Measurements from ENCODE around the gene XDH. TPM values are rescaled to one million over a fixed set of nuclear protein-coding genes. Genes with fewer than 3 reads are reported as not detected.

Gene XDH
- polyA plus RNA-seq, 1 donor from 2014 or later = not detected

DNA sequence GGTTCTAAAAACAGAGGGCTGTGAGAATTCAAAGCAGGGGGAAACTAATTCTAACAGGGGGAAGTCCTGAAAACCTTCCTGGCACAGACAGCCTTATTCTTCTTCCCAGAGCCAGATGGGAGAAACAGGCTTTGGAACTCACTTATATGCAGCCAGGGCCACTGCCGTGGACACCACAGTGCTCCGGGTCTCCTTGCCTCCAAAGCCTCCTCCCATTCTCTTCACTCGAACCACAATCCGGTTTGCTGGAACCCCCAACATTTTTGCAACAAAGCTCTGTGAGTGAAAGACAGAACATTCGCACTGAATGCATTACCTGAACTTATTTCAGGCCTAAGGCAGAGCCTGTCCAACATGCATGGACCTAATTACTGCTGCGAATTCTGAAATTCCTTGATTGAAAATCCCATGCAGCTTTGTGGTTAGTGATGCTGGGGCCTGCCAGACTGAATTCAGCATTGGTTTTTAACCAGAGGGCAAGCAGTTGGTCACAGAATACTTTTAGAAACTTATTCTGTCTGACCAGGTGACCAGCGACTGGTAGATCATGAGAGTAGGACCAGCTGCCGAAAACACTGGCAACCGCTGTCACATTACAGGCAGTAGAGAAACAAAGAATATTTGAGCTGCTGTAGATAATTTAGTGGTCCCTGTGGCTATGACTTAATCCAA is 48.6 kb downstream of the XDH start:
- H3K36me3 Mint-ChIP-seq = no peaks in the 10 kb centered on the region
- peaks cover 3% of the 10 kb centered on the region for H3K27me3 Mint-ChIP-seq
- no peaks in the 10 kb centered on the region for H3K4me1 Mint-ChIP-seq
- H3K27ac Mint-ChIP-seq = no peak overlapping the region
- no peak overlapping the region for H3K4me3 Mint-ChIP-seq
- no peaks in the 10 kb centered on the region for H3K9me3 Mint-ChIP-seq

DNA sequence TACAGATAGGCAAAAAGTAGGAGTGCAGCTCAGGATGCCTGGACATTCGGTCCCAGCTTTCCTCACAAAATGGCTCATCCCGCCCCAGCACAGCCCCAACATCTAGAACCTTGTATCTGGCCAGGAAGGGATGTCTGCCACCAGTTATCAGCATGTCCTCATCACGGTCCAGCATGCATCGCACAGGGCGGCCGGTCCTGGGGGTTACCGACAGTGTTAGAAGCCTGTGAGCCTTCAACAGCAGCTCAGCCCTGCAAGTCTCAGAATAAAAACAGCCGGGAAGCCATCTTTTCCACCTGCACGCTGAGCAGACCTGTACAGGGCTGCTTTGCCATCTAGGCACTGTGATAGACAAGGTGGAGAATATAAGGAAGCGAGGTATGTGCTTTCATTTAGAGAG is 49.2 kb downstream of the XDH start:
- no peaks in the 10 kb centered on the region for H3K4me1 Mint-ChIP-seq
- no peaks in the 10 kb centered on the region for H3K9me3 Mint-ChIP-seq
- no peak overlapping the region for H3K4me3 Mint-ChIP-seq
- no peaks in the 10 kb centered on the region for H3K36me3 Mint-ChIP-seq
- no peak overlapping the region for H3K27ac Mint-ChIP-seq
- H3K27me3 Mint-ChIP-seq = peaks cover 3% of the 10 kb centered on the region

DNA sequence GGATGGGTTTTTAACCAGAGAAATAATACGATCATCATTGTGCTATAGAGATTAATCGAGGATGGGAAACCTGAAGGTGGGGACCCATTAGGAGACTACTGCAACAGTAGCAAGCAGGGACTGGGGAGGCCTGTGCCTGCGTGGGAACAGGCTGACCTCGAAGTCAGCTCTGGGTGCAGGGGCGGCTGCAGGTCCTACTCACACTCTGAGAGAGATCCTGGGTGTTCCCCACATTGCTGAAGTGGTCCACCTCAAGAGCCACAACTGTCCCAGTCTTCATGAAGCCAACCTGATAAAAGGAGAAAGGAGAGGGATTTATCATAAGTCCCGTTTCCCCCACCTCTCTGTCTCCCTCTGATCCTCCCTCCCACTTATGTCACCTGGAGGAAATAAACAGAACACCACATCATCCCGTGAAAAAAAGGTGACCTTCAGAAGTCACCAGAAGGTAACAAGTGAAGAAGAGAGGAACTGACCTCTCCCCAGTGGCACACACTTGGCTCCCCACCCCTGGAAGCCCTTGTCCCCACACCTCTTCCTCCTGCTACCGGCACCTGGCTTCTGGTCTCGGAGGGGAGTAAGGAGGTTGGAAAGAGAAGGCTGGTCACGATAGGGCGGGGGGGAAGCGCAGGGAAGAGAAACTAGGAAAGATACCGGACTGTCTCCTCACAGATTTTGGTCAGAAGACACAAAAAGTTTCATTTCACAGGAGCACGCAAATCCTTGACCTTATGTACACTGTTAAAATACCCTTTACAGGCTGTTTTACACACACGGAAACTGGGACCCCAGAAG is 50.4 kb downstream of the XDH start:
- no peaks in the 10 kb centered on the region for H3K36me3 Mint-ChIP-seq
- peaks cover 3% of the 10 kb centered on the region for H3K27me3 Mint-ChIP-seq
- no peak overlapping the region for H3K4me3 Mint-ChIP-seq
- H3K4me1 Mint-ChIP-seq = no peaks in the 10 kb centered on the region
- no peaks in the 10 kb centered on the region for H3K9me3 Mint-ChIP-seq
- no peak overlapping the region for H3K27ac Mint-ChIP-seq

DNA sequence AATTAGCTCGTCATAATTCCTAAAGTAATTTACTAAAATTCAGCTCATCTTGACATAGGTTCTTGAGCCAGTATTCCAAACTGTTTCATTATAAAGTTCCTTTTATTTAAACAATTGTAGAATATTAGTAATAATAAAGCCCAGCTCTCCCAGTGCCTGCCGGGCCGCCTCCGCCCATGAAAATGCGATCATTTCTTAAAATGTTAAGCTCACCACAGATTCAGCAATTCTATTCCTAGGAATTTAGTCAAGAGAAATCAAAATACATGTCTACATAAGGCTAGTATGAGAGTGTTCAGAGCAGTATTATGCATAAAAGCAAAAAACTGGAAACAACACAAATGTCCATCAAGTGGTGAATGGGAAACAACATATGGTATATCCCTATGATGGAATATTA is 52.0 kb downstream of the XDH start:
- Mint-ChIP-seq H3K9me3 (no peaks in the 10 kb centered on the region), H3K27me3 (peaks cover 5% of the 10 kb centered on the region), H3K27ac (no peak overlapping the region), H3K4me3 (no peak overlapping the region), H3K4me1 (no peaks in the 10 kb centered on the region), H3K36me3 (no peaks in the 10 kb centered on the region)

DNA sequence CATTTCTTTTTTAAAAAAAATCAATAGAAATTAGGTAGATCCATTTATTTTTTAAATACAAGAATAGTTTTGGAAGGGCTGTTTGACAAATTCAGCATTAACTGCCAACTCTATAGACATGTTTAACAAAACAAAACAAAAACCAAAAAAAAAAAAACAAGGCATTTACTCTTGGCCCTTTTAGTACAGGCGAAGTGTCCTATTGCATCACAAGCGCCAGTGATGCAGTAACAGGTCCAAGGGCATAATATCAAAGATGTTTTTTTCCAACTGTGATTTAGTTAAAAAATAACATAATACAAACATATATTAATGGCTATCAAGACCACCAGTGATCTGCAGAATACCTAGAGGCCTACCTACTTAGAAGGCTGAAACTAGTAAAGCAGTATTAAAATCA is 55.3 kb downstream of the XDH start:
- Mint-ChIP-seq H3K27ac (no peak overlapping the region), H3K9me3 (peaks cover 0 to 8% (median 2%) of the 10 kb centered on the region in 3 donors), H3K27me3 (peaks cover 21% of the 10 kb centered on the region), H3K4me3 (no peak overlapping the region), H3K36me3 (no peaks in the 10 kb centered on the region), H3K4me1 (no peaks in the 10 kb centered on the region)

DNA sequence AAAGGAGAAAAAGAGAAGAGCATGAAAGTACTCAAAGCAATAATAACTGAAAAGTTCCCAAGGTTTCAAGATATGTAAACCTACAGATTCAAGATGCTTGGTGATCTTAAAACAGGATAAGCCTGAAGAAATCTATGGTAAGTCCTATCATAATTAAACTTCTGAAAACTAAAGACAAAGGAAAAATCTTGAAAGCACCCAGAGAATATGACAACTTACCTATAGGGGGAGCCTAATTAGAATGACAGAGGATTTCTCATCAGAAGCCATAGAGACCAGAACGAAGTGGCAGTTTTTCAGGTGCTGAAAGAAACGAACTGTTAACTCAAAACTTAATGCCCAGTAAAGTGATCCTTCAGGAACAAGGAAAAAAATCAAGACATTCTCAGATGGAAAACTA is 59.7 kb downstream of the XDH start:
- H3K4me1 Mint-ChIP-seq = no peaks in the 10 kb centered on the region

DNA sequence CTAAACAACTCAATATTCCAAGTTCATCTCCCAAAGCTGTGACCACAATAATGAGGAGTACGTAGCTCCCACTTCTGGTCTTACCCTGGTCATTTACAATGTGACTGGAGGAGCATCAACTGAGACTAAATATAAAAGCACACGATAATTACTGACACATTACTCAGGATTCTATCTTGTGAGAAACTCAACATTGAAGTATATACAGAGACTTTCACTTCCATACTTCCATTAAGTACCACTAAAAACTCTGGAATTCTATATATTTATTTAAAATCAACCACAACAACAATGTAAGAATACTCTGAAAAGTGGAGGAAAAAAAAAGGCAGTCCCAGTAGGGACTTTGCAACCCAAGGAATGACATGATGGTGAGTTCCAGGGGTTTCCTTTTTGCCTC is 61.4 kb downstream of the XDH start:
- no peak overlapping the region for H3K27ac Mint-ChIP-seq
- no peaks in the 10 kb centered on the region for H3K4me1 Mint-ChIP-seq
- H3K27me3 Mint-ChIP-seq = peaks cover 41% of the 10 kb centered on the region
- H3K36me3 Mint-ChIP-seq = peaks cover 4% of the 10 kb centered on the region
- peaks cover 0 to 8% (median 2%) of the 10 kb centered on the region in 3 donors for H3K9me3 Mint-ChIP-seq
- no peak overlapping the region for H3K4me3 Mint-ChIP-seq

More for the DNA sequence above, 59.7 kb downstream of the XDH start:
- Mint-ChIP-seq H3K27ac (no peak overlapping the region), H3K4me3 (no peak overlapping the region), H3K9me3 (peaks cover 0 to 8% (median 2%) of the 10 kb centered on the region in 3 donors), H3K27me3 (peaks cover 41% of the 10 kb centered on the region), H3K36me3 (peaks cover 4% of the 10 kb centered on the region)

DNA sequence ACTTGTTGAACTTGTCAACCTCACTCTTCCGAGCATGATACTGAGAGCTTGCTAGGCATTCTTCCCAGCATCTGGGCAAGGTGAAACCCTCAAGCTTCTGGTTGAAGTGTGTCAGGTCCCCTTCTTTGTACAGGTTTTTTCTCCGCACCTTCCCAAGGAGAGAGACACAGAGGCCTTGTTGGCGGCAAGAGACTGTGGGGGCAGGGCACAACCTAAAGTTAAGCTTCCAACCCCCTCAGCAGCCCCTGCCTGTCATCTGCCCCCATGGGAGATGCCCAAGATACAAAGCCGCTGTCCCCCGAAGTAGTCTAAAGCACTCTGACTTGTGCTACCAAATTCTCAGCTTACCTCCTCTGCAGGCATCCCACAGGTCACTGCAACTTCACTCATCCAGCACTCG is 64.9 kb downstream of the XDH start:
- peaks cover 0 to 3% (median 0%) of the 10 kb centered on the region in 3 donors for H3K9me3 Mint-ChIP-seq
- H3K27me3 Mint-ChIP-seq = peaks cover 38% of the 10 kb centered on the region

DNA sequence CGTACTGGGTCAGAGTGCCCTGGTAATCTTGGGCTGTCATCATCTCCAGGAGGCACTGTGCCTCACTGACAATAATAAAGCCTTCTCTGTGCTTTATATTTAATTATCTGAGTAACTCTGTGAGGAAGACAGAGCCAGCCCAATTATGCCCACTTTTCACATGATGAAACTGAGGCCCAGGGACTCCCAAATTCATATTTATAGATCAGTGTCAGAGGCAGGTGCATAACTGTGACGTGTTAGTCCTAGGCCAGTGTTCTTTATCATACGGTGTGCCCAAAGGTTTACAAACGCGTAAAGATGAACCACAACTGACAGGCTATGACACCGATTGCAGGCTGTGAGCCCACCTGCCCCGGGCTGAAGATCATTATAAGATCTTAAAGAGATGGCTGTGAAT is 65.4 kb downstream of the XDH start:
- no peak overlapping the region for H3K4me3 Mint-ChIP-seq
- H3K36me3 Mint-ChIP-seq = peaks cover 4% of the 10 kb centered on the region
- no peaks in the 10 kb centered on the region for H3K9me3 Mint-ChIP-seq
- peaks cover 33% of the 10 kb centered on the region for H3K27me3 Mint-ChIP-seq
- no peak overlapping the region for H3K27ac Mint-ChIP-seq
- no peaks in the 10 kb centered on the region for H3K4me1 Mint-ChIP-seq

More for the DNA sequence above, 64.9 kb downstream of the XDH start:
- peaks cover 4% of the 10 kb centered on the region for H3K36me3 Mint-ChIP-seq
- H3K4me1 Mint-ChIP-seq = no peaks in the 10 kb centered on the region
- H3K4me3 Mint-ChIP-seq = no peak overlapping the region
- H3K27ac Mint-ChIP-seq = no peak overlapping the region

DNA sequence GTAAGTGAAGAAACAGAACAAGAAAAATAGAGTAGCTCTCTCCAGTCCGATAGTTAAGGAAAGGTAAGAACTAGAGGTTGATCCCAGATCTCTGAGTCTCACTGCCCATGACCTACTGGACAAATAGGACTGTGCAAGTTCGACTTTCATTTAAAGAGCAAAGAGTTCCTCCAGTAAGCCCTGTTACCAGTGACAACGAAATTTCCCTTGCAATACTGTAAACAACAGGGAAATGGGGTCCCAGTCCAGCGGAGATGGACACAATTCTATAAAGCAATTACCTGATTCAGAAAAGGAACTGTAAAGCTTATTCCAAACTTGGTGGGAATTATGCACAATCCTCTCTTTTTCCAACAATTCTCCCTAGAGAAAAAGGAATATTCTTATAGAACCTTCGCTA is 65.9 kb downstream of the XDH start:
- Mint-ChIP-seq H3K27ac (no peak overlapping the region), H3K36me3 (peaks cover 4% of the 10 kb centered on the region), H3K27me3 (peaks cover 29% of the 10 kb centered on the region), H3K4me3 (no peak overlapping the region), H3K4me1 (no peaks in the 10 kb centered on the region), H3K9me3 (no peaks in the 10 kb centered on the region)

- no peaks in the 10 kb centered on the region for H3K4me1 Mint-ChIP-seq
- H3K27ac Mint-ChIP-seq = no peak overlapping the region
- H3K27me3 Mint-ChIP-seq = peaks cover 25% of the 10 kb centered on the region
- H3K4me3 Mint-ChIP-seq = no peak overlapping the region
- peaks cover 4% of the 10 kb centered on the region for H3K36me3 Mint-ChIP-seq
- H3K9me3 Mint-ChIP-seq = no peaks in the 10 kb centered on the region
Observed at GRCh38 chr2:31347750-31348149, 66.8 kb downstream of the XDH start.

DNA sequence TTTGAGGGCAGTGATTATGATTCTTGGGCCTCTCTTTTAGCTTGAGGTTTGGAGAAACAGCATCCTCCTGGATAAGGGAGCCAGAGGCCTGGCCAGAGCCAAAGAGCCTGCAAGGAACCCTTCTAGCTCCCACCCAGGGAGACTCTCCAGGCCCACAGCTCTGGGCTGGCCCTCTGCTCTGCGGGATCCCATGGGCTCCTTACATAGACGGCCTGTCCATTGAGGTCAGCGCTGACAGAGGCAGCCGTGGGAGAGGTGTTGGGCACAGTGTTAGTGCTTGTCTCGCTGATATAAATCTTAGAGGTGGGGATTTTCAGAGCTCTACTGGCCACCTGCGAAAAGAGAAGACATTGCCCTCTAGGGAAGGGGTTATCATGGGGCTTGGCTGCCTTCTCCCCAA is 67.2 kb downstream of the XDH start:
- Mint-ChIP-seq H3K4me3 (no peak overlapping the region), H3K27me3 (peaks cover 23% of the 10 kb centered on the region), H3K9me3 (no peaks in the 10 kb centered on the region), H3K36me3 (peaks cover 4% of the 10 kb centered on the region), H3K4me1 (no peaks in the 10 kb centered on the region), H3K27ac (no peak overlapping the region)

- Mint-ChIP-seq H3K4me1 (no peaks in the 10 kb centered on the region), H3K27me3 (peaks cover 17% of the 10 kb centered on the region), H3K9me3 (no peaks in the 10 kb centered on the region), H3K4me3 (peak overlapping the region in 1 of 4 donors; percentile 66), H3K27ac (no peak overlapping the region), H3K36me3 (no peaks in the 10 kb centered on the region)
Observed at GRCh38 chr2:31344447-31344846, 70.1 kb downstream of the XDH start.

- Mint-ChIP-seq H3K27ac (no peak overlapping the region), H3K4me1 (no peaks in the 10 kb centered on the region), H3K36me3 (no peaks in the 10 kb centered on the region), H3K4me3 (no peak overlapping the region), H3K27me3 (peaks cover 16% of the 10 kb centered on the region), H3K9me3 (no peaks in the 10 kb centered on the region)
Observed at GRCh38 chr2:31341351-31341750, 73.2 kb downstream of the XDH start.

- Mint-ChIP-seq H3K4me3 (no peak overlapping the region), H3K36me3 (no peaks in the 10 kb centered on the region), H3K27me3 (peaks cover 14% of the 10 kb centered on the region), H3K27ac (no peak overlapping the region), H3K4me1 (no peaks in the 10 kb centered on the region), H3K9me3 (no peaks in the 10 kb centered on the region)
Observed at GRCh38 chr2:31339696-31340095, 74.8 kb downstream of the XDH start.

- Mint-ChIP-seq H3K36me3 (no peaks in the 10 kb centered on the region), H3K27me3 (peaks cover 15% of the 10 kb centered on the region), H3K27ac (no peak overlapping the region), H3K9me3 (no peaks in the 10 kb centered on the region), H3K4me1 (peaks cover 0 to 4% (median 1%) of the 10 kb centered on the region in 3 donors), H3K4me3 (no peak overlapping the region)
Observed at GRCh38 chr2:31337860-31338259, 76.7 kb downstream of the XDH start.

Measured in IgD-negative memory B cell (primary cell).